B cell (primary cell): ENCODE measurements around the gene MSH3.

Experiments
- CTCF ChIP-seq: fragments of 200-600 bp; IDR thresholded peaks from one replicate; pipeline ENCODE4 v1.8.0; 2022; ENCODE audit warnings: antibody characterized with exemption, mild to moderate bottlenecking
- EZH2 ChIP-seq: IDR thresholded peaks from 2 replicates; pipeline ENCODE4 v1.6.1; 2012; ENCODE audit warnings: borderline replicate concordance, low read depth, mild to moderate bottlenecking, moderate library complexity, low read length; ENCODE audit not compliant: insufficient read depth, poor library complexity, severe bottlenecking

DNA sequence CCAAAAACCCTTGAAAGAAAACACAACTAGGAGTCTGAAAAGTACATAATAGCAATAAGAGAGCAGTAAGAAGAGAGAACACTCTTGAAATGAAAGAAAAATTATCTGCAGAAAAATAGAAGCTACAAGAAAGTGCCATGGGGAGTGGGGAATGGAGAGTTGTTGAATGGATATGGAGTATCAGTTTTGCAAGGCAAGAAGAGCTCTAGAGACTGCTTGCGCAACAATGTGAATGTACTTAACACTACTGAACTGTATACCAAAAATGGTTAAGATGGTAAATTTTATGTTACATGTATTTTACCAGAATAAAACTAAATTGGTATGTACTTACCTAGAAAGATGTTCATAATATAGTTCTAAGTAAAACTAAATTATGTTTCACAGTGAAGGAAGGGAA lies 251.0 kb downstream of the MSH3 start:
- no peak for TF ChIP-seq CTCF
- TF ChIP-seq EZH2, result no peak
